GM23248 (cell line): ENCODE measurements around the gene PARVA. TPM values are rescaled to one million over a fixed set of nuclear protein-coding genes. Genes with fewer than 3 reads are reported as not detected.

Experiments
- DNase-seq: peaks from one replicate; pipeline ENCODE4 v3.0.0-alpha.2; 2015
- H2AFZ ChIP-seq: fragments of 200-600 bp; sonication (generic); 2 replicates; pipeline ENCODE4 v1.6.1; 2016; ENCODE audit warnings: antibody characterized with exemption
- H3F3A ChIP-seq: fragments of 200-600 bp; sonication (generic); 2 replicates; pipeline ENCODE4 v1.6.1; 2016; ENCODE audit warnings: mild to moderate bottlenecking, antibody characterized with exemption, mixed run types; ENCODE audit not compliant: insufficient read depth
- H3K27ac ChIP-seq: fragments of 200-600 bp; sonication (generic); 2 replicates; pipeline ENCODE4 v1.5.1; 2016; ENCODE audit warnings: mild to moderate bottlenecking
- H3K27me3 ChIP-seq: fragments of 200-600 bp; sonication (generic); replicated peaks from 2 replicates; pipeline ENCODE4 v1.6.1; 2016; ENCODE audit warnings: mild to moderate bottlenecking; ENCODE audit not compliant: insufficient read depth
- H3K36me3 ChIP-seq: fragments of 200-600 bp; sonication (generic); 2 replicates; pipeline ENCODE4 v1.6.1; 2016; ENCODE audit warnings: low read depth, mild to moderate bottlenecking
- H3K4me1 ChIP-seq: fragments of 200-600 bp; sonication (generic); 2 replicates; pipeline ENCODE4 v1.6.1; 2016; ENCODE audit warnings: mild to moderate bottlenecking; ENCODE audit not compliant: insufficient read depth
- H3K4me2 ChIP-seq: fragments of 200-600 bp; sonication (generic); one replicate; pipeline ENCODE4 v1.6.1; 2016; ENCODE audit warnings: mild to moderate bottlenecking; ENCODE audit not compliant: unreplicated experiment
- H3K4me3 ChIP-seq: fragments of 200-600 bp; sonication (generic); 2 replicates; pipeline ENCODE4 v1.5.1; 2016; ENCODE audit warnings: mild to moderate bottlenecking
- H3K79me2 ChIP-seq: fragments of 200-600 bp; sonication (generic); 2 replicates; pipeline ENCODE4 v1.6.1; 2016; ENCODE audit warnings: mild to moderate bottlenecking; ENCODE audit not compliant: insufficient read depth
- H3K9ac ChIP-seq: fragments of 200-600 bp; sonication (generic); 2 replicates; pipeline ENCODE4 v1.6.1; 2016; ENCODE audit warnings: mild to moderate bottlenecking
- H3K9me2 ChIP-seq: fragments of 200-600 bp; sonication (generic); 2 replicates; pipeline ENCODE4 v1.6.1; 2016; ENCODE audit warnings: mixed run types, mild to moderate bottlenecking, moderate library complexity; ENCODE audit not compliant: insufficient read depth
- H3K9me3 ChIP-seq: fragments of 200-600 bp; sonication (generic); one replicate; pipeline ENCODE4 v1.6.1; 2017; ENCODE audit warnings: low read depth
- H4K20me1 ChIP-seq: fragments of 200-600 bp; sonication (generic); 2 replicates; pipeline ENCODE4 v1.6.0; 2016; ENCODE audit not compliant: insufficient read depth
- EZH2 ChIP-seq: fragments of 200-600 bp; sonication (generic); IDR thresholded peaks from 2 replicates; pipeline ENCODE4 v1.6.1; 2018; ENCODE audit warnings: antibody characterized with exemption, mild to moderate bottlenecking; ENCODE audit not compliant: insufficient read depth, poor library complexity, severe bottlenecking
- EZH2phosphoT487 ChIP-seq: fragments of 200-600 bp; sonication (generic); IDR thresholded peaks from 2 replicates; pipeline ENCODE4 v1.6.1; 2018; ENCODE audit warnings: antibody characterized with exemption, moderate library complexity, mild to moderate bottlenecking, low read depth; ENCODE audit not compliant: insufficient read depth
- WGBS, 2 experiments: methylation state at CpG; one replicate each; pipeline ENCODE4 v1.1.6; 2015 to 2017; ENCODE audit warnings: low lambda C conversion rate in 2 of 2, low coverage in 1 of 2; ENCODE audit errors: missing lambda C conversion rate in 2 of 2; 5-methylcytosine and 5-hydroxymethylcytosine counted together
- in situ Hi-C: fragments of 300-500 bp; cut with MboI; formaldehyde crosslinking; loops from 2 replicates; pipeline ENCODE4 v1.15.0; 2020
- polyA plus RNA-seq: library from polyadenylated mRNA; unstranded; fragments of >200 nt; fragmentation: Nextera tagmentation; extraction: Ambion mirVana; gene quantifications from 2 replicates; pipeline ENCODE4 v1.2.1, GENCODE V29; 2016
- total RNA-seq: library from RNA; depleted of rRNA; stranded (reverse); fragments of >200 nt; shearing (Covaris generic); gene quantifications from 2 replicates; pipeline ENCODE4 v1.2.3, GENCODE V29; 2014

Gene PARVA
- total and polyA plus RNA-seq, 2 experiments from 2014 or later: 87.9 to 121 TPM

GRCh38 chr11:12577725-12578644 is 200.6 kb downstream of the PARVA start:
- H3K9me3 ChIP-seq: no peaks in the 10 kb centered on the region
- H3F3A ChIP-seq: peaks cover 12% of the 10 kb centered on the region
- H3K4me1 ChIP-seq: peaks cover 11% of the 10 kb centered on the region
- in situ Hi-C loops: no loop called here
- 84 to 93% methylated on average over 6 of the region's 6 CpGs for WGBS, 2 experiments
- H2AFZ ChIP-seq: 0 out of 2 replicates have a peak overlapping the region, but pooled peaks have one; percentile 39
- H4K20me1 ChIP-seq: no peaks in the 10 kb centered on the region
- no peak overlapping the region for H3K27ac ChIP-seq
- no peak overlapping the region for H3K4me3 ChIP-seq
- H3K4me2 ChIP-seq: no peak overlapping the region
- no peaks in the 10 kb centered on the region for H3K27me3 ChIP-seq
- TF ChIP-seq EZH2 (no peak), EZH2phosphoT487 (no peak)
- no peak overlapping the region for H3K9ac ChIP-seq
- H3K36me3 ChIP-seq: no peaks in the 10 kb centered on the region
- no peak for DNase-seq
- H3K79me2 ChIP-seq: no peaks in the 10 kb centered on the region
- H3K9me2 ChIP-seq: no peaks in the 10 kb centered on the region

- no peaks in the 10 kb centered on the region for H3K9me3 ChIP-seq
- in situ Hi-C loops: no loop called here
- H3K79me2 ChIP-seq: no peaks in the 10 kb centered on the region
- H3K4me1 ChIP-seq: peaks cover 11% of the 10 kb centered on the region
- 93% methylated on average over 3 of the region's 3 CpGs for WGBS, 2 experiments
- no peak overlapping the region for H3K4me3 ChIP-seq
- no peak for TF ChIP-seq EZH2
- no peak for TF ChIP-seq EZH2phosphoT487
- DNase-seq: no peak
- peak overlapping the region; percentile 48 for H3K9ac ChIP-seq
- H4K20me1 ChIP-seq: no peaks in the 10 kb centered on the region
- 0 out of 2 replicates have a peak overlapping the region, but pooled peaks have one; percentile 36 for H2AFZ ChIP-seq
- H3K27ac ChIP-seq: peak overlapping the region; percentile 89
- no peaks in the 10 kb centered on the region for H3K9me2 ChIP-seq
- H3K36me3 ChIP-seq: no peaks in the 10 kb centered on the region
- no peaks in the 10 kb centered on the region for H3K27me3 ChIP-seq
- peaks cover 12% of the 10 kb centered on the region for H3F3A ChIP-seq
- H3K4me2 ChIP-seq: peak overlapping the region; percentile 23
Measured at GRCh38 chr11:12581416-12581815, 204.0 kb downstream of the PARVA start.

DNA sequence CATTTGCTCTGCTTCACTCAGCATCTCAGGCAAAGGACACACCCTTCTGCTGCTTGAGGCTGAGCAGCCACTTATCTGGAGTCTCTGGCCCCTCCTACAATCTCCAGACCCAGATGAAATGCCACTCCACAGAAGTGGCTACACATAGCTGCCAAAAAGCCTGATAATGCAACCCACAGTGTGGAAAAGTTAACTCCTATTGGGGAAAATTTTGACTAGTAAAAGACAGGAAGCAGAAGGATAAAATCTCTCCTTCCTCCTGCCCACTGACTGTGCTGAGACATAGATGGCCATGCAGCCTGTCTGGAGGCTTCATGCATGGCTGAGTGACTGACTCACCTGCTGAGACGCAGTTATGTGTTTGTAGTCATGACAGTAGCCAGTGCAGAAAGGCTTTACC is 204.6 kb downstream of the PARVA start:
- Histone ChIP-seq H3K4me2 (peak overlapping the region; percentile 23), H3K9ac (peak overlapping the region; percentile 72), H3K4me3 (no peak overlapping the region), H3K79me2 (no peaks in the 10 kb centered on the region), H3K9me2 (no peaks in the 10 kb centered on the region), H4K20me1 (no peaks in the 10 kb centered on the region), H3K36me3 (no peaks in the 10 kb centered on the region), H2AFZ (0 out of 2 replicates have a peak overlapping the region, but pooled peaks have one; percentile 36), H3K27ac (peak overlapping the region; percentile 89), H3K9me3 (no peaks in the 10 kb centered on the region), H3F3A (peaks cover 12% of the 10 kb centered on the region), H3K27me3 (no peaks in the 10 kb centered on the region), H3K4me1 (peaks cover 14% of the 10 kb centered on the region)
- 0% methylated on average over 1 of the region's 1 CpG for WGBS, 2 experiments
- TF ChIP-seq EZH2phosphoT487 (no peak), EZH2 (no peak)
- in situ Hi-C loops: no loop called here
- peak; percentile 96 for DNase-seq
